GM21717 (cell line): Measurements from ENCODE around the gene RAB11A.
"Not testable (repeated sequence)": the region's sequence is repeated elsewhere in the genome, so short reads cannot be mapped to it uniquely, and the experiment has no call there.

Source experiments
- ATAC-seq: cut with Tn5 transposase; IDR thresholded peaks from one replicate; pipeline ENCODE4 v1.9.1; 2021; ENCODE audit warnings: mild to moderate bottlenecking, moderate library complexity; ENCODE audit not compliant: unreplicated experiment

RAB11A gene

DNA sequence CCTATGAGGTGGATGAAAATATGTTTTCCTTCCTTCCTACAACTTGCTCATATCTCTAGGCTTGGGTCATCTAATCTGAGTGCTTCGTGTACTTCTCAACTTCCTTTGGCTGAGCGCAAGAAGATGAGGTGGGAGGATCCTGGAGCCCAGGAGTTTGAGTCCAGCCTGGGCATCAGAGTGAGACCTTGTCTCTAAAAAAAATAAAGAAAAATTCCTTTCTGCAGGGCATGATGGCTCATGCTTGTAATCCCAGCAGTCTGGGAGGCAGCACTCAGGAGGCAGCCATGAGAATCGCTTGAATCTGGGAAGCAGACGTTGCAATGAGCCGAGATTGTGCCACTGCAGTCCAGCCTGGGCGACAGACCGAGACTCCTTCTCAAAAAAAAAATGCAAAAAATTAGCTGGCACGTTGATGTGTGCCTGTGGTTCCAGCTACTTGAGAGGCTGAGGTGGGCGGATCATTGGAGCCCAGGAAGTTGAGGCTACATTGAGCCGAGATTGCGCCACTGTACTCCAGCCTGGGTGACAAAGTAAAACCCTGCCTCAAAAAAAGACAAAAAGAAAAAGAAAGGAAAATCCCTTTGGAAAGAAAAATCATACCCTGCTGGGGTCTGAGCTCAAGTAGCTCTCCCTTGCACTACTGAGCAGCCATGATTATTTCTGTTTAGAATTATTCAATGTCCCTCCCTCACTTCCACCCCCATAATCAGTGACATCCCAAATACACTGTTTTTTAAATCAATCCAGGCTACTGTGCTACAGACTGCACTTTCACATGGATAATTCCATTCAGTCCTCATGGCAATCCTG is 28.0 kb upstream of the RAB11A start:
- no peak for ATAC-seq

DNA sequence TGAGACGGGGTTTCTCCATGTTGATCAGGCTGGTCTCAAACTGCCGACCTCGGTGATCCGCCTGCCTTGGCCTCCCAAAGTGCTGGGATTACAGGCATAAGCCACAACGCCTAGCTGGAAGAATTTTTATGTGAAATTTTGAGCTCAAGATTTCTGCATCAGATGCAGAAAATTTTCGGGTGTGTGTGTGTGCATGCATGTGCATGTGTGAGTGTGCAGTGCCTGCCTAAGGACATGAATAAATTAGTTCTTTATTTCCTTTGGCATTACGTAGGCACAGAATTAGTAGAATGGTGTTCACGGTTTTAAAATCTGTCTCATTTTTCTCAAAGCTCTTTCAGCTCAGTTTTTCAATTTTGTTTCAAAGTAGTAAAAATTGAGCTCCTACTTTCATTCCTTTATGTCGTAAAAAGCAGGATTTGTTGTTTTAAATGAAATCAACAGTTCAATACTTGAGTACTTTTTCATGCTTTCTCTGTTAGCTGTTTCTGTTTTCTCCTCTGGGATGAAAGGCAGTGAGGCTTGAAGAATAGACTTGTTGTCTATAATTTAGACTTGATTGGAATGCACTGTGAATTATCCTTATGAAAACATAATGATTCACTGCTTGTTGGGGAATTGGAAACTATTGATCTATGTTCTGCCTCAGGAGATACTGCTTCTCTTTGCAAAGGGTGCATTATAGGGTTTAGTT is 23.3 kb upstream of the RAB11A start:
- ATAC-seq, result no peak

DNA sequence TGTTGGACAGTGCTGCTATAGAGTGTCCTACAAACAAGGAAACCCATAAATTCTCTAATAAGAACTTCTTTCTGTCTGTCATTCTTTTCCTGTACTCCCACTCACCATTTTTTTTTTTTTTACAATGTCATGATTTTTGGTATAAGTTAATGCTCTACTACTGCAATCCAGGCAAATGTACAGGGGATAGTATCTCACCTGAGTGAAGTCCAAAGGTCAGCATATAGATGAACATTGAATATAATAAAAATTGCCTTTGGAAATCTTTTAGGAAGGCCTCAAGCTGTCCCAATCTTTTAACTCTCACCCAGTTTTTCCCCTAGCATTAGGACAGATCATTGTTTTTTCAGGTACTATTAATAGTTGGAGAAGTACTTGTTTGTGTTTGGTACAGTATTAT is 21.3 kb upstream of the RAB11A start:
- no peak for ATAC-seq

DNA sequence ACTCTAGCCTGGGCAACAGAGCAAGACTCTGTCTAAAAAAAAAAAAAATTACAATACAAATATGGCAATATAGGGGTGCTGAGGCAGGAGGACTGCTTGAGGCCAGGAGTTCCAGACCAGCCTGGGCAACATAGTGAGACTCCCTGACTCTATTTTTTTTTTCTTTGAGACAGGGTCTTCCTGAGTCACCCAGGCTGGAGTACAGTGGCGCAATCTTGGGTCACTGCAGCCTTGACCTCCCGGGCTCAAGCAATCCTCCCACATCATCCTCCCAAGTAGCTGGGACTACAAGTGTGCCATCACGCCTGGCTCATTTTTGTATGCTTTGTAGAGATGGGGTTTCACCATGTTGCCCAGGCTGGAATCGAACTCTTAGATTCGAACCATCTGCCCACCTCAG is 17.3 kb upstream of the RAB11A start:
- no peak for ATAC-seq

DNA sequence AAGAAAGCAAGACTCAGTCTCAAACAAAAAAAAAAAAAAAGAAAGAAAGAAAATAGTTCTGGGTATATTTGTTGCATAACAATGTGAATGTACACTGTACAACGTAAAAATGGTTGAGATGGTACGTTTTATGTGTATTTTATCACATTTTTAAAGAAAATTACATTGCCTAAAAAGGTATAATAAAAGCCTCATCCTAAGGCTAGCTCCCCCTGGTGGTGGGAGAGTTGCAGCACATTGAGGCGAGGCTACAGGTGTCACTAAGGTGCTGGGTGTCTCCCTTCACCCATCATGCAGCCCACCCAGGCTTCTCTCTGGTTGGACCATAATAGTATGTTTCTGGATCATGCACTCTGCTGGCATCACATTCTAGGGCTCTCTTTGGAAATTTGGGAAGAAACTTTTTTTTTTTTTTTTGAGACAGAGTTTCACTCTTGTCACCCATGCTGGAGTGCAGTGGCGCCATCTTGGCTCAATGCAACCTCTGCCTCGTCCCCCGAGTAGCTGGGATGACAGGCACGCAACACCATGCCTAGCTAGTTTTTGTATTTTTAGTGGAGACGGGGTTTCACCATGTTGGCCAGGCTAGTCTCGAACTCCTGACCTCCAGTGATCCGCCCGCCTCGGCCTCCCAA is 12.4 kb upstream of the RAB11A start:
- ATAC-seq, result no peak

DNA sequence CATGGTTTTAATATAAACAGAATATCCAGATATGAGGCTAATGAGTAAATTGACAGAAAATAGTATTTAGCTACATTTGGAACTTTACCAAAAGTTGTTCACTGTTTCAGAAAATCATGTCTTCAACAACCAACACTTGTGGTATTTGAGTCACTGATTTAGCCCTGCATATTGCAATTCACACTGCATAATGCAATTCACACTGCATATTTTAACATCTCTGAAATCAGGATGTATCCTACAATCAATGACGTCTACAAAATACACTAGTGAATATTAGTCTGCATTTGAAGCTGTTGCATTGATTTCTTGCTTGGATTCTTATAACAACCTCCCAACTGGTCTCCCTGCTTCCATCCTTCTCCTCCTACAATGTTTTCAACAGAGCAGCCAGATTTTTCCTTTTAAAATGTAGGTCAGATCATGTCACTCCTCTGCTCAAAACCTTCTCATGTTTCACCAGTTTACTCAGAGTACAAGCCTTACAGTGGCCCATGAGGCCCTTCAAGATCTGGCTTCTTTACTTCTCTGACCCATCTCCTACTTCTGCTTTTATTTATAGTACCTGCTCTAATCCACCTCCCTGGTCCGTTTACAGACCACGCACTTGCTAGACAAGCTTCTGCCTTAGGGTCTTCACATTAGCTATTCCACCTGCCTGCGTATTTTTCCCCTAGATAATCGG is 11.4 kb upstream of the RAB11A start:
- no peak for ATAC-seq

DNA sequence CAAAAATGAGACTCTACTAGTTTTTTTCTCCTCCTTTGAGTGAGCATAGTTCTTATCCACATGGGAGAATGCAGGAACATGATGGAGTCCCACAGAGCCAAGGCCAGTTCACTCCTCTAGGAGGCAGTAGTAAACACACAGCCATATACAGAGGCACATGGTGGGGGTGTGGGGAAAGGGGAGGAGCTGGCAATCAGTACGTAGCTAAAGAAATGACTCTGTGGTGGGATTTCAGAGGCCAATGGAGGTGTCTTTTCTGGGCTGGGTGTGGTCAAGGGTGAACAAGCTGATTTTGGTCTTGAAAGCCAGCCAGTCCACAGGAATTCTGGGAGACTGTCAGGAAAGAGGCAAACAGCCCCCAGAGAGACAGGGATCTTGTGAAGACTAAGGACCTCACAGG is 6.6 kb upstream of the RAB11A start:
- ATAC-seq, result peak; percentile 63

DNA sequence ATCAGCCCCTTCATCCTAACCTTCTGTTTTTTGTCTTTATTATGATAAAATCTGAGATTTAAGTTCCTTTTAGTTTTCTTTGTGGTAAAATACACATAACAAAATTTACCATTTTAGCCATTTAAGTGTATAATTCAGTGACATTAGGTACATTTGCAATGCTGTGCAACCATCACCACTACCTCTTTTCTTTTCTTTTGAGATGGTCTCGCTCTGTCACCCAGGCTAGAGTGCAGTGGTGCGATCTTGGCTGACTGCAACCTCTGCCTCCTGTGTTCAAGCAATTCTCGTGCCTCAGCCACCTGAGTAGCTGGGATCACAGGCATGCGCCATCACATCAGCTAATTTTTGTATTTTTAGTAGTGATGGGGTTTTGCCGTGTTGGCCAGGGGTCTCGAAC is 6.2 kb upstream of the RAB11A start:
- ATAC-seq, result no peak

DNA sequence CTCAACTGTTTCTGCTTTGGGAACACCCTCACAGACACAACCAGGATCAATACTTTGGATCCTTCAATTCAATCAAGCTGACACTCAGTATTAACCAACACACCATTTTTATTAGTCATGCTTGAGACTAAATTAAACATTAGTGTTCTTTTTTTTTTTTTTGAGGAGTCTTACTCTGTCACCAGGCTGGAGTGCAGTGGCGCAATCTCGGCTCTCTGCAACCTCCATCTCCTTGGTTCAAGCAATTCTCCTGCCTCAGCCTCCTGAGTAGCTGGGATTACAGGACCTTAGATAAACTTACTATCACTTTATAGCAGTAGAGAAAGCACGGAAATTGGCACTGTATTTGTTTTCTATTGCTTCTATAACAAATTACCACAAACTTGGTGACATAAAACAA is 2.0 kb upstream of the RAB11A start:
- no peak for ATAC-seq

DNA sequence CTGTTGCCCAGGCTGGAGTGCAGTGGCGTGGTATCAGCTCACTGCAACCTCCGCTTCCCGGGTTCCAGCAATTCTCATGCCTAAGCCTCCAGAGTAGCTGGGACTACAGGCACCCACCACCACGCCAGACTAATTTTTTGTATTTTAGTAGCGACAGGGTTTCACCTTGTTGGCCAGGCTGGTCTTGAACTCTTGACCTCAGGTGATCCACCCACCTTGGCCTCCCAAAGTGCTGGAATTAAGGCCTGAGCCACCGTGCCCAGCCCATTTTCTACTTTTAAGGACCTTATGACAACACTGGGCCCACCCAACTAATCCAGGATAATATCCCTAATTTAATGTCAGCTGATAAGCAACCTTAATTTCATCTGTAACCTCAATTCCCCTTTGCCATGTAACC is 1.4 kb upstream of the RAB11A start:
- not testable (repeated sequence) for ATAC-seq

DNA sequence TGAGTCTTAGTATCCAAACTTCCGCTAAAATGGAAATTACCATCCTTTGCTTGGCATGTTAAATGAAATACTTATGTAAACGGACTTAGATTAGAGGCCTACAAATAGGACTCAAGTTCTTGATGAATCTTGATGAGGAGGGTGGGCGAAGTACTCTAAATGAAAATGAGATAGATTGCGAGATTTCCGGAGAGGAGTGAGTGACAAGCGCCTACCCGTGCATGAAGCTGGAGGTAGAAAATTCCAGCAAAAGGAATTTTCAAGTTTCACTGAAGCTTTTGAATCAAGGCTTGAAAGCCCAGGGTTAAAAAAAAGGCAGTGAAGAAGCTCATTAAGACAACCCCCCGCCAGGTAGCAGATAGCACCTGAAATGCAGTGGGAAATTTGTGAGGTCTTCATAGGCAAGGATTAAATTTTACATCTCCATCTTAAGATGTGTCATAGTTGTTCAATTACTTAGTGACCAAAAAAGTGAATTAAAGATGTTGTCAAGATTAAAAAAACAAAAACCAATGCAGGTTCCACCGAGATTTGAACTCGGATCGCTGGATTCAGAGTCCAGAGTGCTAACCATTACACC is 655 bp upstream of the RAB11A start:
- ATAC-seq, result no peak

DNA sequence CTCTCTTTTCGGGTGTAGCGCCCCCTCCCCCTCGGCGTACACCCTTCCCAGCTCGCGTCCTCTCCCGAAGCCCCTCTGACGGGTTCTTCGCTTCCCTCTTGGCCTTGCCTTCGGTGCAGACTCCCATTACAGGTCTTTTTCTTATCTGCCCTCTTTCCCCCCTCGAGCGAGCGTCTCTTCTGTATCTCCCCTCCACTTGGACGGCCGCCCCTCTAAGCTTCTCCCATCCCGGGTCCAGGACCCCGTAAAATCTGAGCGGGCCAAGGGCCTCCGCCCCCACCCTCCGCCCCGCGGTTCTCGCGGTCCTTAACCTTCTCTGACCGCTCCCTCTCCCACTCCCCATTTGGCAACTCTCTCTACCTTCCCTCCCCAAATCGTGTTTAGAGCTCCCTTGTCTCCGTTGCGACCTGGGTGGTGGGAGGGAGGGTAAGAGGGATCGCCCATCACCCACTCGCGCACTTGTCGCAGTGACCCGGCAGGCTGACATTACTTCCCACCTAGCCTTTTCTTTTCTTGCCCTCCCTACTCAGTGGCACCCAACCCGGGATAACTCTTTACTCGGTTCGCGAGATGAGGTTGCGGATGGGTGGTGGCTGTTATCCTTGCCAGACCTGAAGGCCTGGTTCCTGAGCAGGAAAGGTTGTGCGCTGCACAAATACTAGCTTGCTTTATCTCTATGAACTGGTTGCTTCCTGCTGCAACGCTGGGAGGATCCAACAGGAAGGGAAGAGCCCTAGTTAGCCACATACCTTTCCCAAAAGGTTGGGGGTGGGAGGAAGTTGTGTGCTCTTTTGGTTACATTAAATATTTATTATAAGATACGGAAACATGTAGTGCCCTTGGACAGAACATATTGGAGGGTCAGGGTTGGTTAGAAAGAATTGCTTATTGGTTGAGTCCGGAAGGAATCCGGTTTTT is 922 bp downstream of the RAB11A start:
- ATAC-seq, result no peak

DNA sequence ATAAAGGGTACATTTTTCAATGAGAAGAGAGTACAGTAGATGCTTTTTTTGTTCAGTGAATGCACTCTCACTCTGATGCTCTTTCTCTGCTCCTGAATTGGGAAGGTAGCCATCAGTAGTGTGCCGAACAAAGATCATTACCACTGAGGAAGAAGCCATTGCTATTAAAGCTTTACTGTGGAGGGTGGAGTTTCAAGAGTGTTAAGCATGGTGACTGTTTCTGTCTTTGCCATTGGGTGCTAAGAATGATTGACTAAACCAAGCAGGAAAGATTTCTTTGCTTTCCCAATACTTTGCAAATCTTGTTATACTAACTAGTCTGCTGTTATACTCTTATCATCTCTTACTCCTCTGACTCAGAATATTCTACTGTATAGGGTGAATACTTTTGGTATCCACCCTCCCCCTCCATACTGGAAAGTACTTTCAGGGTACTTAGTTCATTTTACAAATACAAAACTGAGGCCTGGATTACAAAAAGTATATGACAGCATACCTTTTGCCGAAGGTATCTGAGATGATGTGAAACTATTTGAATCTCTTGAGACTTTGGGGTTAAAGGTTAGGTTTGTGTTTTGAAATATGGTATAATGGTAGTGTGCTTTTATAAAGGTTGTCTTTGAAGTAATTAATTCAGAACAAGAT is 1.7 kb downstream of the RAB11A start:
- ATAC-seq, result no peak

DNA sequence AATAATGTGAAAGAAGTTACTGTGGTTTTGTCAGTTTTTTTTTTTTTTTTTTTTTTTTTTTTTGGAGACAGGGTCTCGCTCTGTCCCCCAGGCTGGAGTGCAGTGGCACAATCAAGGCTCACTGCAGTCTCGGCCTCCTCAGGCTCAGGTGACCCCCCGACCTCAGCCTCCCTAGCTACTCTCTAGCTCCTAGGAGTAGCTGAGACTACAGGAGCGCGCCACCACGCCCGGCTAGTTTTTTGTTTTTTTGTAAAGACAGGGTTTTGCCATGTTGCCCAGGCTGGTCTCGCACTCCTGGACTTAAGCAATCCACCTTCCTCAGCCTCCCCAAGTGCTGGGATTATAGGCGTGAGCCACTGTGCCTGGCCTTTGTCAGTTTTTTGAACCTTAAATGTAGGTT is 2.6 kb downstream of the RAB11A start:
- ATAC-seq, result not testable (repeated sequence)

DNA sequence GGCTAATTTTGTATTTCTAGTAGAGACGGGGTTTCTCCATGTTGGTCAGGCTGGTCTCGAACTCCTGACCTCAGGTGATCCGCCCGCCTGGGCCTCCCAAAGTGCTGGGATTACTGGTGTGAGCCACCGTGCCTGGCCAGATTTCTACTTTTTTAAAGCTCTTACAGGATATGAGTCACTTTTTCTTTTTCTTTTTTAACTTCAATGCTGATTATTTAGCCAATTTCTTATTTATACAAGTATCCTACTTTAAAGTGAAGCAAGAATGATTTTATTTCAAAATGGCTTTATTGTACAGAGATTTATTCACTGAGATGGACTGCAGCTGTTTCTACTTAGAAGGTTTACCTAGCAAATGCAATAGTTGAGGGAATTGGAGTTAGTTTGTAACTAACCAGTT is 3.3 kb downstream of the RAB11A start:
- not testable (repeated sequence) for ATAC-seq

DNA sequence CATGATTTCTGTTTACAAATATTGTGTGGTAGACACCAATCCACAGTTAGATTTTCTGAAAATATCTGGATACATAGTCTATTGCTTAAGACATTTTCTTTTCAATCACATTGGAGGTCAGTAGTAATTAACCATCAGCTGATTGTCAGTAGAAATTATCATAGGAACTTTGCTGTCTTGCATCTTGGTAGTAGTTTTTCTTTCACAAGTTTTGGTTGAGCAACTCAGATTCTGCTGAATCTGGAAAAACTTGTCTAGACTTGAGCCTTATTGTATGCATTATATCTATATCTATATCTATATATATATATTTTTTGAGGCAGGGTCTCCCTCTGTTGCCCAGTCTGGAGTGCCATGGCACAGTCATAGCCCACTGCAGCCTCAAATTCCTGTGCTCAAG is 4.0 kb downstream of the RAB11A start:
- no peak for ATAC-seq

DNA sequence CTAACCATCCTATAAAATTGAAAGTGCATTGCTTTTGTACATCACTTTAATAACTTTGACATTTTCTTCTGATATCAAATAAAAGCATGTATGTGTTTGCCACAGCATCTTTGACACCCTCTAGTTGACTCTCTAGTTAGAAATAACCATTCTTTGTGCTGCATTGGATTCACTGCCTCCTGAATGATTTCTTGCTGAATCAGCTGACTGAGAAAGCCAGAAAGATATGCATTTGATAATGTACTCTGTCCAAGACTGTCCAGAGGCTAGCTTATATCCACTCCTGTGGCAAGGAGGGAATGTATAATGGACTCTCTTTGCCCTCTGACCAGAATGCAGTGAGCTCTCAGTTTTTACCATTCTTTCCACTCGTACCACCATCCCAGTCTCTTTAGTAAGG is 6.2 kb downstream of the RAB11A start:
- ATAC-seq, result no peak

DNA sequence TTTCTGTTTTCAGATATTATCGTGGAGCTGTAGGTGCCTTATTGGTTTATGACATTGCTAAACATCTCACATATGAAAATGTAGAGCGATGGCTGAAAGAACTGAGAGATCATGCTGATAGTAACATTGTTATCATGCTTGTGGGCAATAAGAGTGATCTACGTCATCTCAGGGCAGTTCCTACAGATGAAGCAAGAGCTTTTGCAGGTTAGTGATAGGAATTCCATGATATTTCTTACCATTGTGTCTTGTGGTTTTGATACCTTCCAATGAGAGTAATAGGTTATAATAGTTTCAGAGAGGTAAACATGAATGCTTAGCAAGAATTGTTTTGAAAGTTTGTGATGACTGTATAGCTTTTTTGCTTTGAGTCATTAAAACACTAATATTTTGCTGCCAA is 8.5 kb downstream of the RAB11A start:
- ATAC-seq, result no peak

DNA sequence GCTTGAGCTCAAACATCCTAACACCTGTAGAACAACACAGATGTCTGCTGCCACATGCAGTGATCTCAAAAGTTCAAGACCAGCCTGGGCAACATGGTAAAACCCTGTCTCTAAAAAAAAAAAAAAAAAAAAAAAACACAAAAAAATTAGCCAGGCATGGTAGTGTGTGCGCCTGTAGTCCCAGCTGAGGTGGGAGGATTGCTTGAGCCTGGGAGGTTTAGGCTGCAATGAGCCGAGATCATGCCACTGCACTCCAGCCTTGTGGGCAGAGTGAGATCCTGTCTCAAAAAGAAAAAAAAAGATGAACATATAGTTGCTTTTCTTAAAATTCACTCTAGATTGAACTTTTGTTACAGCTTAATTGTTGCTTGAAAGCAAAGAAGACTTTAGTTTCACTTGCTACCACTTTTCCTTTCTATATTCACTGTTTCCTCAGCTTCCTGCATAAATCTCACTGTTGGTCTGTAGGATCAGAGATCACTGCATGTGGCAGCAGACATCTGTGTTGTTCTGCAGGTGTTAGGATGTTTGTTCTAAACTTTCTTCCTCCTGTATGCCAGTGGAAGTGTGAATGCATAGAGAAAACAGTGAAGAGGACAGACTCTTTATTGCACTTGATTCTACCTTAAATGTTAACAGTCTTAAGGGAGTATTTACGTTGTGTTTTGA is 12.6 kb downstream of the RAB11A start:
- no peak for ATAC-seq
